ENCODE data around the gene ERVH48-1.
"Not testable (repeated sequence)": the region's sequence is repeated elsewhere in the genome, so short reads cannot be mapped to it uniquely, and the experiment has no call there.

The ERVH48-1 gene

DNA sequence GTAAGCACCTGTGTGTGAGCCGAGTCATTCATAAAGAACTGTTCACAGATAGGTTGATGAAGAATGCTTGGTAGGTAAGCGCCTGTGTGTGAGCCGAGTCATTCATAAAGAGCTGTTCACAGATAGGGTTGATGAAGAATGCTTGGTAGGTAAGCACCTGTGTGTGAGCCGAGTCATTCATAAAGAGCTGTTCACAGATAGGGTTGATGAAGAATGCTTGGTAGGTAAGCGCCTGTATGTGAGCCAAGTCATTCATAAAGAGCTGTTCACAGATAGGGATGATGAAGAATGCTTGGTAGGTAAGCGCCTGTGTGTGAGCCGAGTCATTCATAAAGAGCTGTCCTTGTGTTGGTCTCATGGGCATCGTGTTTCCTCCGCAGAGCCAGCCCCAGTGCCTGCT, 16.9 kb downstream of the ERVH48-1 start:
- DNase-seq (ENCODE audit: low read depth in 2 of 2), result not testable (repeated sequence)

- no peak for DNase-seq (ENCODE audit: low read depth in 2 of 2)
Measured at GRCh38 chr21:42906233-42906632, 19.2 kb downstream of the ERVH48-1 start.

DNA sequence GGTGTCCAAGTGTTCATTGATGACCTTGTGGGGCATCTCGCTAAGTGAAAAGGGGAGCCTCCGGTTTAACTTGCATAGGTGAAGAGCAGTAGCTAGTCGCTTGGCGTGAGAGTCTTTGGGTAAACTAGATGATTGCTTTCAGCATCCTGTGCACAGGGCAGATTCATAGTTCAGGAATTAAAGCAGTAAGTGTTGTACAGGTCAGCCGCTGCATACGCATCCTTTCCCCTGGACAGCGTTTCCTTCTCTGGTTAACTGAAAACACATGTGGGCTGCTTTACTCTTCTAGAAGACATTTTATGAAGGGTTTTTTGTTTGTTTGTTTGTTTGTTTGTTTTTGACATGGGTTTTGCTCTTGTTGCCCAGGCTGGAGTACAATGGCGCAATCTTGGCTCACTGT, 20.2 kb downstream of the ERVH48-1 start:
- no peak for DNase-seq (ENCODE audit: low read depth in 2 of 2)

GRCh38 chr21:42903817-42904216, 21.6 kb downstream of the ERVH48-1 start:
- DNase-seq (ENCODE audit: low read depth in 2 of 2), result no peak

- no peak for DNase-seq (ENCODE audit: low read depth in 2 of 2)
Measured at GRCh38 chr21:42900446-42900845, 25.0 kb downstream of the ERVH48-1 start.

DNA sequence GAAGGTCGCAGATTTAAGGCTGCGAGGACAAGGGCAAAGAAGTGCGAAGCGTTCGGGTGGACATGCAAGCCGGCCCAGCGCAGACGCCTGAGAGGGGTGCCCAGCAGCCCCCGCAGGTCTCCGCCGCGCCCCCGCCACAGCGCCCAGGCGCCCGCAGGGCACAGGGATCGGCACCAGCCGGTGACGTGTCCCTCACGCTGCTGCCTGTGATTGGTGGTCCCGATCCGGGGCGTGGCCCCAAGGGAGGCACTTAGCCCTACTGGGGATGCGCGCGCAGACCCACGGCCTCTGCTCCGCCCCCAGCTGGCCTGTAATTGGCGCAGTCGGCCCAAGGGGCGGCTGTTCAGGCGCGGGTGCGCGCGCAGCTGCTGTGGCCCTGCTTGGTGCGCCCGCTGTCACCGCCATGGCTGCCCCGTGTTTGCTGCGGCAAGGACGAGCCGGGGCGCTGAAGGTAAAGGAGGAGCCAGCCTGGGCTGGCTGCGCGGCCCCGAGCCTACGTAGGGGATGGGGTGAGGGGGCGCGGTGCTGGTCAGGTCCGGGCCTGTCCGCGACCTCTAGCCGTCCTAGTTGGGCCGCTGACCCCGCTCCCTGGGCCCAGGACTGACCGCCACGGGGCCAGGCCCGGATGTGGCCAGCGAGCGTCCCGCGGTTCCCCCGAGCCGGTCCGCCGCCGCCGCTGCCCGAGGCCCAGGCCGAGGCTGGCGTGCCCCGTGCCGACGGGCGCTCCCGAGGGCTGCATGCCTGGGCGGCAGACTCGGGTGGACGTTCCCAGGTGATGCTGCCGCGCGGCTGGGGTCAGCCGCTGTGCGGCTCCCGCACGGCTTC, 32.3 kb downstream of the ERVH48-1 start, which contains the start of gene NDUFV3:
NDUFV3 (plus strand) TSS at position 379 of the 825 bp plus-strand sequence; CDS start at position 404, 25 bp downstream.
- DNase-seq (ENCODE audit: low read depth in 2 of 2), result peak; percentile 100

DNA sequence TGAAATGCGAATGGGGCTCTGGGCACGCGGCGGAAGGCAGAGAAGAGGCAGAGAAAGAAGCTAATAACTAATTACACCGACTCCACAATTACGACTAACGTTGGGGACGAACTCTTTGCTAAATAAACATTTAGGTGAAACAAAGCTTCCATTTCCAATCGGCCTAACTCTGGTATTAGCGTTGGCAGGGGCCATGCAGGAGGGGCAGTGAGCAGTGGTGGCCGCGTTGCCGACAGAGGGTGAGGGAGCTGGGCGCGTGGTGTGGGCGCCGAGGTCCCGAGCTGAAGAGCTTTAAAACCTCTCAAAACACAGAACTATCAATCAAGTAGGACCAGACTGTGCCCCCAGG, 32.9 kb downstream of the ERVH48-1 start:
- no peak for DNase-seq (ENCODE audit: low read depth in 2 of 2)

DNA sequence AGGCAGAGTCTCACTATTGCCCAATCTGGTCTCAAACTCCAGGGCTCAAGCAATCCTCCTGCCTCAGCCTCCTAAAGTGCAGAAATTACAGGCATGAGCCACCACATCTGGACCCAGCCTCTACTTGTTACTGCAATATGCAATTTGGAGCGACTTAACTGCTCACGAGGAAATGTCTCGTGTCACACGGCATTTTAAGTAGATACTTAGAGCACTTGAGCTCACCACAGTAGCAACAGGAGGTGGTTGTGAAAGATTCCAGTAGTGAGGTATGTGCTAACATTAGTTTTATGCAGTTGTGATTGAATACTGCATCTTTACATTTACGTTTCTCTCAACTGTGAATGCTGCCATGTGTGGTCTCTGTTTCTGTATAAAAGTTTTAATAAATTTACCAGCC, 38.1 kb downstream of the ERVH48-1 start:
- no peak for DNase-seq (ENCODE audit: low read depth in 2 of 2)

DNA sequence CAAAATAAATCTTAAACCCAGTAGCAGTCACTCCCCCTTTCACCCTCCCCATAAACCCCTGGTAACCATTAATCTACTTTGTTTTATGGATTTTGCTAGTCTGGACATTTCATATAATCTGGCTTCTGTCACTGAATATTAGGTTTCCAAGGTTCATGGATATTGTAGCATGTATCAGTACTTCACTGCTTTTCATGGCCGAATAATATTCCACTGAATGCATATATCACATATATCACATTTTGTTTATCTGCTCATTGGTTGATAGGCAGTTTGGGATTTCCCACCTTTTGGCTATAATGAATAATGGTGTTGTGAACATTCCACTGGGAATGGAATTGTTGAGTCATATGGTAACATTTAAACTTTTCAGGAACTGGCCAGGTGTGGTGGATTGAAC, 41.5 kb downstream of the ERVH48-1 start:
- no peak for DNase-seq (ENCODE audit: low read depth in 2 of 2)

DNA sequence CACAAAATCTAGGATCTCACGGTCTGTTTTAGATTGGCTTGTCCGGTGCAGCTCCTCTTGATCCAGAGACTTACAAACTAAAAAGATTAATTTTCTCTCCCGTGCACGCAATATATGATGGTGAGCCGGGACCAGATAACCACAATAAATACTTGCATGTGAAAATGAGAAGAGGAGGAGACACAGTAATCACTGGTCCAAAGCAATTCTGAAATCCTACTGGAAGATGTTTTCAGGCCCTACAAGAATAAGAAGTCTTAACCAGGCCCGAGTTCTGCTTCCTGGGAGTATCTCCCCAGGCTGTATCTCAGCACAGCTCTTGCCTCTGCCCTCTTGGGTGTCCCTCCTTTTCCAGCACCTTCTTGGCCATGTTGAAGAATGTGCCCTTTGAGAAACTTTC, 45.1 kb downstream of the ERVH48-1 start:
- no peak for DNase-seq (ENCODE audit: low read depth in 2 of 2)

GRCh38 chr21:42878993-42879787, 46.2 kb downstream of the ERVH48-1 start, which contains the start of gene WDR4:
Gene WDR4, minus strand, starts transcription at chr21:42879539. Its CDS starts 44 bp downstream, at chr21:42879495.
- peak; percentile 97 to 98 for DNase-seq (ENCODE audit: low read depth in 2 of 2)

DNA sequence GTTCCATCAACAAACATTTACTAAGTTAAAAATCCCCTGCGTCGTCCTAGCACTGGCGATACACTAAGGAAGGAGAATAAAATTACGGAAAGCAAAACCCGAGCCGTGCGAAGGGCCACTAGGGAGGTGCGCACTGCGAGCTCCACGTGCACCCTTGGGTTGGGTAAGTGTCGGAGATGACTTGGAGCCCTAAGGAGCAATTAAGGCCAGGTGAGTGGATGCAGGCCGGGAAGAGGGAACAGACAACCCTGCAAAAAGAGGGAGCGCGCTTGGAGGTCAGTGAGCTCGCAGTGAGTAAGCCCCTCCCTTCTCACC, 46.8 kb downstream of the ERVH48-1 start:
- DNase-seq (ENCODE audit: low read depth in 2 of 2), result no peak

DNA sequence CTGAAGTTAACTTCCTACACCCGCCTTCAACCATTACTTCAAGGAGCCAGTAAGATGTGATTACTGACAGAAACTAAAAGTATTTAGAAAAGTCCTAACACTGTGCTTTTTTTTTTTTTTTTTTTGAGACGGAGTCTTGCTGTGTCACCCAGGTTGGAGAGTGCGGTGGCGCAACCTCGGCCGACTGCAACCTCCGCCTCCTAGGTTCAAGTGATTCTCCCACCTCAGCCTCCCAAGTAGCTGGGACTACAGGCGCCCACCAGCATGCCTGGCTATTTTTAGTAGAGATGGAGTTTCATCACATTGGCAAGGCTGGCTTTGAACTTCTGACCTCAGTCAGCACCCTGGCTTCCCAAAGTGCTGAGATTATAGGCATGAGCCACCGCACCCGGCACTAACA, 49.6 kb downstream of the ERVH48-1 start:
- DNase-seq (ENCODE audit: low read depth in 2 of 2), result not testable (repeated sequence)

- DNase-seq (ENCODE audit: low read depth in 2 of 2), result no peak
Measured at GRCh38 chr21:42873096-42873495, 52.3 kb downstream of the ERVH48-1 start.

DNA sequence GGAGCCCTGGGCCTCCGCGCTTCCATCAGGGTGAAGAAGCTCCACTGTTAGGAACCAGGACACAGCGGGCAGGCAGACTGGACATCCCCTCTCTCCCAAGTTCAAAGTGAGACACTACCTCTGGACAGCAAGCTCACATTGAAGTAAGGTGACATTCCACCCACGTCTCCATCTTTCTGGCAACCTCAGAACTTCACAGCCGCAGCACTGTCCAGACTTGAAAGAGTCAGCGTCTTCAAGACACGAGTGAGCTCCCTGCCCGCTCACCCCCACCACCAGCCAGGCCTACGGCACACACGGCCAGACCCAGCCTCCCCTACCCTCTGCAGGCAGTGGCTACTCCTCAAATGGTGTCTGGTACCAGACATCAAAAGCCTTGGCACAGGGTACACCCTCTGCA, 57.2 kb downstream of the ERVH48-1 start:
- DNase-seq (ENCODE audit: low read depth in 2 of 2), result no peak
